ENCODE data around the gene HINT3. TPM values are rescaled to one million over a fixed set of nuclear protein-coding genes. Genes with fewer than 3 reads are reported as not detected.

The HINT3 gene
- total RNA-seq, 1 experiment from 2014 or later = 13.6 TPM

DNA sequence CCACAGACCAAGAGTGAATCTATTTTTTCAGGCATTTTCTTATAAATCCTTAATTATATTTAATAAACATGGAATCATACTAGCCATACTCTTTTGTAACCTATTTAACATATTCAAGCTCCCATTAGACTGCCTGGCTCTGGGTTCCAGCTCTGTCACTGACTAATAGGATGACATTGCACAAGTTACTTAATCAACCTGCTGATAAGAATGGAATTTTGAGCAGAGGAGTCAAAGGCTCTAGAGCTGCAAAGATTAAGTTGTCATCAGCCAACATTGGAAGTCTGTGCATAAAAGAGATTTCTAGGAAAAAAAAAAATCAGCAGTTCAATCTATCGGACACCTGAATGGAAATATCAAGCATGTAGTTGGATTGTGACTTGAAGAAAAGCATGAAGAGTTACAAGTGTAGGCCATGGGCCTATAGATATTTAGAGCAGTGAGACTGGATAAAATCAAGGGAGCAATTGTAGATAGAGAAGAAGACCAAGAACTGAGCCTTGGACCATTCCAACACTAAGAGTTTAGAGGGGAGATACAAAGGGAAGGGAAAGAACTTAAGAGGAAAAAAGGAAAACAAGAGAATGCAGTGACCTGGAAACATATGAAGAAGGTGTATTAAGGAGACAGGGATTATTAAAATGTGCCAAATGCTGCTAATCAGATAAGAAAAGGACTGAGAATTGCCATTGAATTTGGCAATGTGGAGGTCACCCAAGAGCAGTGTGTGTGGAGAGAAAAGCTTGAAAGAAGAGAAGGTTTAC lies 11.0 kb upstream of the HINT3 start:
- intact Hi-C loops (cut with micrococcal nuclease; ENCODE audit: unreplicated experiment) = loop anchor here (1.0 to 10.0 kb wide), 3 partner anchors 26 to 751 kb away; no protein-coding TSS in a partner anchor

DNA sequence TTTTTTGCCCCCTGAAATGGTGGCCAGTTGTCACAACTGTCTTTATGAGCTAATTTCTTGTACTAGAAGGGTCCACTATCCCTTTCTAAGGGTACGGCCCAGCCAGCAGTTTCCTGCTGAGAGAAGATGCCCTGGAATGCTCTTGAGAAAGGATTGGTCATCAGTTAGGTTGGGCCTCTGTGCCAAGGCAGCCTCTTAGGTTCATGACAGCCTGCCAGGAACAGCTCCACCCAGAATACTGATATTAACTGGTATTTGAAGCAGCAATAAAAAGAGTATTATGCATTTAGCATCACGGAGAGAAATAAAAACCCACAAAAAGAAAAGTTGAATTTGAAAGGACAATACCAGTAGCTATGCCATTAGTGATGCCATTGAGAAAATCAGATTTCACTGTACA lies 9.0 kb upstream of the HINT3 start:
- no peak overlapping the region for H3K4me2 ChIP-seq
- no peaks in the 10 kb centered on the region for H3K9me3 ChIP-seq (ENCODE audit: insufficient read depth, low read depth)
- no peak overlapping the region for H3K4me3 ChIP-seq
- H3K9me2 ChIP-seq (ENCODE audit: insufficient read depth) = no peaks in the 10 kb centered on the region
- no peaks in the 10 kb centered on the region for H3K36me3 ChIP-seq (ENCODE audit: low read depth)
- no peaks in the 10 kb centered on the region for H4K20me1 ChIP-seq (ENCODE audit: insufficient read depth)
- peaks cover 65% of the 10 kb centered on the region for H3K4me1 ChIP-seq (replicated peaks; ENCODE audit: insufficient read depth)
- peaks cover 32% of the 10 kb centered on the region for H3F3A ChIP-seq (ENCODE audit: insufficient read depth, low read depth)
- no peaks in the 10 kb centered on the region for H3K27me3 ChIP-seq (ENCODE audit: insufficient read depth, low read depth)
- H3K27ac ChIP-seq = peak overlapping the region; percentile 98
- intact Hi-C loops (cut with micrococcal nuclease; ENCODE audit: unreplicated experiment) = loop anchor here (2.0 to 10.0 kb wide), 2 partner anchors 75 to 753 kb away; no protein-coding TSS in a partner anchor
- H2AFZ ChIP-seq = no peak overlapping the region
- POLR2A ChIA-PET (ENCODE audit: unreplicated experiment) = interaction anchor here (0.6 to 0.7 kb wide), 3 partner anchors 10 to 80 kb away, joined by 3 to 6 read pairs (median 5); no protein-coding TSS in a partner anchor
- no TSS peak for BruUV-seq (replicated peaks)
- CTCF ChIA-PET = interaction anchor here (1.2 kb wide), 1 partner anchor 9 kb away, joined by 5 read pairs; no protein-coding TSS in a partner anchor
- peak; percentile 25 to 34 for DNase-seq
- no peak for TF ChIP-seq CTCF (conservative IDR thresholded peaks at IDR 0.05)
- no peak for TF ChIP-seq EZH2 (IDR thresholded peaks at IDR 0.05; ENCODE audit: low read depth)
- H3K79me2 ChIP-seq (ENCODE audit: low read depth) = no peaks in the 10 kb centered on the region

More for the DNA sequence above, 11.0 kb upstream of the HINT3 start:
- TSS peak; percentile 75 for BruUV-seq (replicated peaks)
- peak overlapping the region; percentile 21; the same call in 1 of the 2 replicates for H2AFZ ChIP-seq
- peak in 1 of 2 experiments; percentile 84 for DNase-seq
- ChIA-PET POLR2A (ENCODE audit: unreplicated experiment) (interaction anchor here (0.5 to 1.1 kb wide), 5 partner anchors 11 to 154 kb away, joined by 3 to 11 read pairs (median 3); partner anchors contain the start of gene HINT3), CTCF (interaction anchor here (1.1 kb wide), 1 partner anchor 11 kb away, joined by 5 read pairs; the partner anchor contains the start of gene HINT3)
- no peaks in the 10 kb centered on the region for H3K9me3 ChIP-seq (ENCODE audit: insufficient read depth, low read depth)
- peak overlapping the region; percentile 98 for H3K27ac ChIP-seq
- no peaks in the 10 kb centered on the region for H3K79me2 ChIP-seq (ENCODE audit: low read depth)
- TF ChIP-seq EZH2 (IDR thresholded peaks at IDR 0.05; ENCODE audit: low read depth) (no peak), CTCF (conservative IDR thresholded peaks at IDR 0.05) (0 out of 2 replicates have a peak, but pooled peaks have one; percentile 17)
- H3F3A ChIP-seq (ENCODE audit: insufficient read depth, low read depth) = peaks cover 50% of the 10 kb centered on the region
- peak overlapping the region; percentile 65 for H3K4me2 ChIP-seq
- peaks cover 85% of the 10 kb centered on the region for H3K4me1 ChIP-seq (replicated peaks; ENCODE audit: insufficient read depth)
- H3K4me3 ChIP-seq = 0 out of 2 replicates have a peak overlapping the region, but pooled peaks have one; percentile 18
- H3K9me2 ChIP-seq (ENCODE audit: insufficient read depth) = no peaks in the 10 kb centered on the region
- H3K27me3 ChIP-seq (ENCODE audit: insufficient read depth, low read depth) = no peaks in the 10 kb centered on the region
- no peaks in the 10 kb centered on the region for H4K20me1 ChIP-seq (ENCODE audit: insufficient read depth)
- no peaks in the 10 kb centered on the region for H3K36me3 ChIP-seq (ENCODE audit: low read depth)

- no peaks in the 10 kb centered on the region for H4K20me1 ChIP-seq (ENCODE audit: insufficient read depth)
- H3K4me3 ChIP-seq = no peak overlapping the region
- H3F3A ChIP-seq (ENCODE audit: insufficient read depth, low read depth) = peaks cover 24% of the 10 kb centered on the region
- TF ChIP-seq CTCF (conservative IDR thresholded peaks at IDR 0.05) = no peak
- TF ChIP-seq EZH2 (IDR thresholded peaks at IDR 0.05; ENCODE audit: low read depth) = no peak
- no TSS peak for BruUV-seq (replicated peaks)
- H3K4me1 ChIP-seq (replicated peaks; ENCODE audit: insufficient read depth) = peaks cover 56% of the 10 kb centered on the region
- intact Hi-C loops (cut with micrococcal nuclease; ENCODE audit: unreplicated experiment) = loop anchor here (10.0 kb wide), 1 partner anchor 754 kb away; no protein-coding TSS in a partner anchor
- no peaks in the 10 kb centered on the region for H3K79me2 ChIP-seq (ENCODE audit: low read depth)
- no peaks in the 10 kb centered on the region for H3K9me2 ChIP-seq (ENCODE audit: insufficient read depth)
- no peak overlapping the region for H3K4me2 ChIP-seq
- peak in 1 of 2 experiments; percentile 35 for DNase-seq
- H3K36me3 ChIP-seq (ENCODE audit: low read depth) = no peaks in the 10 kb centered on the region
- peak overlapping the region; percentile 98 for H3K27ac ChIP-seq
- no peaks in the 10 kb centered on the region for H3K9me3 ChIP-seq (ENCODE audit: insufficient read depth, low read depth)
- ChIA-PET CTCF (interaction anchor here (1.2 kb wide), 1 partner anchor 8 kb away, joined by 5 read pairs; no protein-coding TSS in a partner anchor), POLR2A (ENCODE audit: unreplicated experiment) (interaction anchor here (0.6 kb wide), 1 partner anchor 158 kb away, joined by 6 read pairs; no protein-coding TSS in a partner anchor)
- H2AFZ ChIP-seq = no peak overlapping the region
- H3K27me3 ChIP-seq (ENCODE audit: insufficient read depth, low read depth) = no peaks in the 10 kb centered on the region
Measured at GRCh38 chr6:125948455-125948854, 8.1 kb upstream of the HINT3 start.

Data from PC-9 (cell line).